SK-N-SH treated with all-trans-retinoic acid at 6 μM for 48 hours (cell line): Measurements from ENCODE around the gene CFAP57.

ENCODE experiments used
- ARNTL ChIP-seq: fragments of 450-650 bp; formaldehyde crosslinking; IDR thresholded peaks from 2 replicates; pipeline ENCODE4 v1.5.0; 2020; ENCODE audit warnings: low read depth, mild to moderate bottlenecking, moderate library complexity, borderline replicate concordance
- ESRRG ChIP-seq: fragments of 250-450 bp; sonication (Bioruptor Pico); IDR thresholded peaks from 2 replicates; pipeline ENCODE4 v1.6.1; 2021; ENCODE audit warnings: mild to moderate bottlenecking
- OSR1 ChIP-seq: fragments of 250-450 bp; sonication (Bioruptor Pico); IDR thresholded peaks from 2 replicates; pipeline ENCODE4 v1.8.0; 2022; ENCODE audit warnings: moderate library complexity, mild to moderate bottlenecking, inconsistent platforms
- TOX ChIP-seq: fragments of 250-450 bp; sonication (Bioruptor Pico); IDR thresholded peaks from 2 replicates; pipeline ENCODE4 v1.8.0; 2021; ENCODE audit warnings: mild to moderate bottlenecking, moderate library complexity, borderline replicate concordance
- ZC3H10 ChIP-seq: fragments of 250-450 bp; sonication (Bioruptor Pico); IDR thresholded peaks from 2 replicates; pipeline ENCODE4 v1.5.1; 2021; ENCODE audit warnings: mild to moderate bottlenecking, moderate library complexity
- ZFP3 ChIP-seq: fragments of 250-450 bp; sonication (Bioruptor Pico); IDR thresholded peaks from 2 replicates; pipeline ENCODE4 v1.5.0; 2020; ENCODE audit warnings: mild to moderate bottlenecking, moderate library complexity
- ZFP30 ChIP-seq: fragments of 450-650 bp; formaldehyde crosslinking; IDR thresholded peaks from 2 replicates; pipeline ENCODE4 v1.5.0; 2022; ENCODE audit warnings: mild to moderate bottlenecking, moderate library complexity
- ZNF565 ChIP-seq: fragments of 450-650 bp; formaldehyde crosslinking; conservative IDR thresholded peaks from 2 replicates; pipeline ENCODE4 v1.5.0; 2020; ENCODE audit warnings: low read depth, mild to moderate bottlenecking, moderate library complexity
- ZNF70 ChIP-seq: fragments of 450-650 bp; formaldehyde crosslinking; IDR thresholded peaks from 2 replicates; pipeline ENCODE4 v1.5.0; 2020; ENCODE audit warnings: mild to moderate bottlenecking, moderate library complexity
- ZNF8 ChIP-seq: fragments of 450-650 bp; formaldehyde crosslinking; IDR thresholded peaks from 2 replicates; pipeline ENCODE4 v1.5.0; 2020; ENCODE audit warnings: mild to moderate bottlenecking, moderate library complexity
- TF ChIP-seq, protein P1 (sequence below): fragments of 250-450 bp; sonication (Bioruptor Pico); IDR thresholded peaks from 2 replicates; pipeline ENCODE4 v1.5.1; 2020; ENCODE audit warnings: low read depth, mild to moderate bottlenecking, moderate library complexity
- TF ChIP-seq, protein P2 (sequence below): fragments of 250-450 bp; sonication (Bioruptor Pico); IDR thresholded peaks from 2 replicates; pipeline ENCODE4 v1.8.0; 2021; ENCODE audit warnings: low read depth, mild to moderate bottlenecking, moderate library complexity, borderline replicate concordance

GRCh38 chr1:43134068-43134467 is 38.1 kb upstream of the CFAP57 start:
- TF ChIP-seq ARNTL (CRISPR knock-in tag) (no peak), ZC3H10 (CRISPR knock-in tag) (no peak), OSR1 (CRISPR knock-in tag) (no peak), ZNF70 (no peak), ZFP3 (CRISPR knock-in tag) (no peak), TOX (CRISPR knock-in tag) (no peak), ZFP30 (no peak), ZNF8 (CRISPR knock-in tag) (no peak), ZNF565 (no peak), ESRRG (CRISPR knock-in tag) (no peak)
- TF ChIP-seq, protein P1, sequence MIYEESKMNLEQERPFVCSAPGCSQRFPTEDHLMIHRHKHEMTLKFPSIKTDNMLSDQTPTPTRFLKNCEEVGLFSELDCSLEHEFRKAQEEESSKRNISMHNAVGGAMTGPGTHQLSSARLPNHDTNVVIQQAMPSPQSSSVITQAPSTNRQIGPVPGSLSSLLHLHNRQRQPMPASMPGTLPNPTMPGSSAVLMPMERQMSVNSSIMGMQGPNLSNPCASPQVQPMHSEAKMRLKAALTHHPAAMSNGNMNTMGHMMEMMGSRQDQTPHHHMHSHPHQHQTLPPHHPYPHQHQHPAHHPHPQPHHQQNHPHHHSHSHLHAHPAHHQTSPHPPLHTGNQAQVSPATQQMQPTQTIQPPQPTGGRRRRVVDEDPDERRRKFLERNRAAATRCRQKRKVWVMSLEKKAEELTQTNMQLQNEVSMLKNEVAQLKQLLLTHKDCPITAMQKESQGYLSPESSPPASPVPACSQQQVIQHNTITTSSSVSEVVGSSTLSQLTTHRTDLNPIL (CRISPR knock-in tag), result no peak
- TF ChIP-seq, protein P2, sequence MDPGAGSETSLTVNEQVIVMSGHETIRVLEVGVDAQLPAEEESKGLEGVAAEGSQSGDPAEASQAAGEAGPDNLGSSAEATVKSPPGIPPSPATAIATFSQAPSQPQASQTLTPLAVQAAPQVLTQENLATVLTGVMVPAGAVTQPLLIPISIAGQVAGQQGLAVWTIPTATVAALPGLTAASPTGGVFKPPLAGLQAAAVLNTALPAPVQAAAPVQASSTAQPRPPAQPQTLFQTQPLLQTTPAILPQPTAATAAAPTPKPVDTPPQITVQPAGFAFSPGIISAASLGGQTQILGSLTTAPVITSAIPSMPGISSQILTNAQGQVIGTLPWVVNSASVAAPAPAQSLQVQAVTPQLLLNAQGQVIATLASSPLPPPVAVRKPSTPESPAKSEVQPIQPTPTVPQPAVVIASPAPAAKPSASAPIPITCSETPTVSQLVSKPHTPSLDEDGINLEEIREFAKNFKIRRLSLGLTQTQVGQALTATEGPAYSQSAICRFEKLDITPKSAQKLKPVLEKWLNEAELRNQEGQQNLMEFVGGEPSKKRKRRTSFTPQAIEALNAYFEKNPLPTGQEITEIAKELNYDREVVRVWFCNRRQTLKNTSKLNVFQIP, result no peak
